OCI-LY1 (cell line): ENCODE measurements around the gene ABHD17C.

Experiments
- EZH2 ChIP-seq: fragments of 200-600 bp; sonication (generic), shearing (Covaris generic); IDR thresholded peaks from 2 replicates; pipeline ENCODE4 v1.8.0; 2017; ENCODE audit warnings: borderline replicate concordance, mixed run types, mild to moderate bottlenecking, antibody characterized with exemption, low read length, moderate library complexity, mixed read lengths
- TF ChIP-seq, protein P1 (sequence below): fragments of 200-600 bp; sonication (generic), shearing (Covaris generic); IDR thresholded peaks from 2 replicates; pipeline ENCODE4 v1.5.1; 2017; ENCODE audit warnings: mild to moderate bottlenecking, antibody characterized with exemption, low read length, moderate library complexity, mixed read lengths

DNA sequence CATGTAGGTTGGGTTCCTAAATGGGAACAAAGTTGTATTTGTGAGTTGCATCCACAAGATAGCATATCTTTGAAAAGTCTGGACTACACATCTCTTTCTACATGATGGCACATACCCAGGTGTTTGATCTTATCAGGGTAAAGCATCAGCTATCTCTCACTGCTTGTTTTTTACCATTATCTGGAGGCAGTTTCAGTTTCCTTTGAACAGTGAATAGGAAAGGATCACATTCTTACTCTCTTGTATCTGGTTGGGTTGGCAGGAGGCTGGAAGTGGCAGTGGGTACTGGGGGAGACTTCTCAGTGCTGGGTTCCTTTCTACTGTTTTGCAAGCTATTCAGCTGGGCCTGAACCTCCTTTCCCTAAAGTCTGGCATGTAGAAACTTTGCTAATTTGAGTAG lies 88.2 kb downstream of the ABHD17C start:
- no peak for TF ChIP-seq EZH2
- TF ChIP-seq, protein P1, sequence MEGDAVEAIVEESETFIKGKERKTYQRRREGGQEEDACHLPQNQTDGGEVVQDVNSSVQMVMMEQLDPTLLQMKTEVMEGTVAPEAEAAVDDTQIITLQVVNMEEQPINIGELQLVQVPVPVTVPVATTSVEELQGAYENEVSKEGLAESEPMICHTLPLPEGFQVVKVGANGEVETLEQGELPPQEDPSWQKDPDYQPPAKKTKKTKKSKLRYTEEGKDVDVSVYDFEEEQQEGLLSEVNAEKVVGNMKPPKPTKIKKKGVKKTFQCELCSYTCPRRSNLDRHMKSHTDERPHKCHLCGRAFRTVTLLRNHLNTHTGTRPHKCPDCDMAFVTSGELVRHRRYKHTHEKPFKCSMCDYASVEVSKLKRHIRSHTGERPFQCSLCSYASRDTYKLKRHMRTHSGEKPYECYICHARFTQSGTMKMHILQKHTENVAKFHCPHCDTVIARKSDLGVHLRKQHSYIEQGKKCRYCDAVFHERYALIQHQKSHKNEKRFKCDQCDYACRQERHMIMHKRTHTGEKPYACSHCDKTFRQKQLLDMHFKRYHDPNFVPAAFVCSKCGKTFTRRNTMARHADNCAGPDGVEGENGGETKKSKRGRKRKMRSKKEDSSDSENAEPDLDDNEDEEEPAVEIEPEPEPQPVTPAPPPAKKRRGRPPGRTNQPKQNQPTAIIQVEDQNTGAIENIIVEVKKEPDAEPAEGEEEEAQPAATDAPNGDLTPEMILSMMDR: no peak
